Panc1 (cell line): ENCODE data around the gene ADGRG3. TPM values are rescaled to one million over a fixed set of nuclear protein-coding genes. Genes with fewer than 3 reads are reported as not detected.

Experiments
- ATAC-seq: fragments of 200-7000 bp; cut with Tn5 transposase; 2 replicates; pipeline ENCODE4 v1.9.1; 2020; ENCODE audit warnings: mild to moderate bottlenecking, moderate library complexity
- BruUV-seq: library from RNA; stranded (reverse); fragments of 400-500 nt; replicated peaks from 2 replicates; lab custom pipeline; 2021; lab: Mats Ljungman, UMichigan
- CTCF ChIA-PET: fragments of 300-600 bp; sonication (Branson Sonifier 250); formaldehyde crosslinking; loops from one replicate; lab custom pipeline; 2022; ENCODE audit warnings: antibody characterized with exemption; lab: Charles Lee
- POLR2A ChIA-PET: fragments of 300-600 bp; sonication (Branson Sonifier 250); formaldehyde crosslinking; loops from one replicate; lab custom pipeline; 2022; ENCODE audit warnings: antibody characterized with exemption; lab: Charles Lee
- DNase-seq: peaks from one replicate; pipeline ENCODE4 v3.0.0-alpha.2; 2010; ENCODE audit warnings: low read depth, low spot score
- H3K27ac ChIP-seq: 2 replicates; pipeline ENCODE4 v1.5.1; 2011; ENCODE audit warnings: mild to moderate bottlenecking, low read length, inconsistent platforms
- H3K27me3 ChIP-seq: fragments of 200-500 bp; sonication (Bioruptor generic); 2 replicates; pipeline ENCODE4 v1.6.0; 2014; ENCODE audit warnings: low read length, inconsistent platforms; ENCODE audit not compliant: control insufficient read depth, insufficient read depth
- H3K36me3 ChIP-seq: fragments of 200-500 bp; sonication (Bioruptor generic); 2 replicates; pipeline ENCODE4 v1.5.1; 2014; ENCODE audit warnings: inconsistent platforms, mild to moderate bottlenecking, low read length, moderate library complexity; ENCODE audit not compliant: control insufficient read depth, insufficient read depth
- H3K4me1 ChIP-seq: 2 replicates; pipeline ENCODE4 v1.5.1; 2011; ENCODE audit warnings: inconsistent platforms, mild to moderate bottlenecking, low read length, moderate library complexity; ENCODE audit not compliant: control insufficient read depth, insufficient read depth
- H3K4me3 ChIP-seq, 2 experiments: 2 replicates each; pipeline ENCODE4 v1.5.1; 2011 to 2012; ENCODE audit warnings: low read depth in 2 of 2, low read length in 2 of 2, mild to moderate bottlenecking in 2 of 2, inconsistent platforms in 1 of 2, moderate library complexity in 1 of 2
- H3K9me3 ChIP-seq: fragments of 200-500 bp; sonication (Bioruptor generic); 2 replicates; pipeline ENCODE4 v1.5.1; 2014; ENCODE audit warnings: low read depth, mild to moderate bottlenecking, inconsistent platforms, low read length, moderate library complexity; ENCODE audit not compliant: control insufficient read depth, insufficient read depth
- CTCF ChIP-seq: fragments of 450-650 bp; IDR thresholded peaks from 2 replicates; pipeline ENCODE4 v1.5.1; 2017; ENCODE audit warnings: mild to moderate bottlenecking
- POLR2AphosphoS5 ChIP-seq: IDR thresholded peaks from 2 replicates; pipeline ENCODE4 v1.6.1; 2012; ENCODE audit warnings: mild to moderate bottlenecking, low read depth, low read length, moderate library complexity
- REST ChIP-seq, 2 experiments: IDR thresholded peaks; 2 replicates each; pipeline ENCODE4 v1.6.1; 2011 to 2012; ENCODE audit warnings: low read depth in 2 of 2, control low read depth in 1 of 2, low read length in 1 of 2, mild to moderate bottlenecking in 1 of 2, moderate library complexity in 1 of 2; ENCODE audit not compliant: insufficient read depth in 1 of 2
- SIN3A ChIP-seq: IDR thresholded peaks from 2 replicates; pipeline ENCODE4 v1.6.1; 2012; ENCODE audit warnings: low read depth, mild to moderate bottlenecking, low read length, moderate library complexity, borderline replicate concordance; ENCODE audit not compliant: insufficient read depth
- TCF7L2 ChIP-seq: IDR thresholded peaks from 2 replicates; pipeline ENCODE4 v1.6.1; 2011; ENCODE audit warnings: mild to moderate bottlenecking, low read depth, low read length, inconsistent platforms
- in situ Hi-C: cut with HindIII; loops from 2 replicates; pipeline ENCODE4 v1.10.0; 2016; ENCODE audit warnings: low sequenced_read_pairs, low pct_unique_long_range_greater_than_20kb
- intact Hi-C: fragments of 100-400 bp; cut with micrococcal nuclease; formaldehyde crosslinking; loops from one replicate; pipeline ENCODE4 v1.10.0; 2022; ENCODE audit not compliant: unreplicated experiment
- total RNA-seq: library from RNA; stranded (reverse); gene quantifications from one replicate; pipeline ENCODE4 v1.2.1, GENCODE V29; 2021; ENCODE audit not compliant: unreplicated experiment

The ADGRG3 gene
- total RNA-seq, 1 experiment from 2014 or later, result not detected

GRCh38 chr16:57696240-57696639 lies 28.1 kb downstream of the ADGRG3 start:
- BruUV-seq, result no TSS peak

GRCh38 chr16:57697896-57698537 lies 29.9 kb downstream of the ADGRG3 start:
- Histone ChIP-seq H3K4me1 (no peaks in the 10 kb centered on the region), H3K4me3 (no peak overlapping the region), H3K36me3 (no peaks in the 10 kb centered on the region), H3K9me3 (no peaks in the 10 kb centered on the region), H3K27me3 (no peaks in the 10 kb centered on the region), H3K27ac (no peak overlapping the region)
- no peak for ATAC-seq
- no TSS peak for BruUV-seq
- POLR2A ChIA-PET, result no interaction called here
- in situ Hi-C loops, result no loop called here
- CTCF ChIA-PET, result no interaction called here
- TF ChIP-seq REST (IDR thresholded peaks at IDR 0.05; ENCODE audit: insufficient read depth in 1 of 2, low read depth in 2 of 2, low read length in 1 of 2), result no peak
- TF ChIP-seq POLR2AphosphoS5, result no peak
- TF ChIP-seq TCF7L2, result no peak
- no peak for TF ChIP-seq CTCF
- no peak for TF ChIP-seq SIN3A
- no peak for DNase-seq
- intact Hi-C loops, result no loop called here

More at GRCh38 chr16:57696240-57696639, 28.1 kb downstream of the ADGRG3 start:
- no peaks in the 10 kb centered on the region for H3K9me3 ChIP-seq
- H3K4me1 ChIP-seq, result no peaks in the 10 kb centered on the region
- ATAC-seq (no peak), DNase-seq (no peak)
- TF ChIP-seq SIN3A, result no peak
- no peak for TF ChIP-seq REST (IDR thresholded peaks at IDR 0.05; ENCODE audit: insufficient read depth in 1 of 2, low read depth in 2 of 2, low read length in 1 of 2)
- no peak for TF ChIP-seq CTCF
- no peak for TF ChIP-seq POLR2AphosphoS5
- no peak for TF ChIP-seq TCF7L2
- ChIA-PET CTCF (no interaction called here), POLR2A (no interaction called here)
- H3K36me3 ChIP-seq, result no peaks in the 10 kb centered on the region
- H3K27me3 ChIP-seq, result no peaks in the 10 kb centered on the region
- no peak overlapping the region for H3K4me3 ChIP-seq
- H3K27ac ChIP-seq, result no peak overlapping the region
- in situ Hi-C loops (no loop called here), intact Hi-C loops (no loop called here)
